Left renal pelvis (tissue), 4 donors: Measurements from ENCODE around the gene CD48. TPM values are rescaled to one million over a fixed set of nuclear protein-coding genes. Genes with fewer than 3 reads are reported as not detected.
A peak's percentile ranks its signal among the peaks of the same experiment; 100 is the strongest.

Experiments used
- DNase-seq, 4 donors: peaks; one replicate each; pipeline ENCODE4 v3.0.0-alpha.2; 2013; ENCODE audit warnings: low read depth in 4 of 4, low spot score in 3 of 4
- polyA plus RNA-seq, 4 donors: library from polyadenylated mRNA; unstranded; fragments of 120-200 nt; gene quantifications; one replicate each; pipeline ENCODE4 v1.2.1, GENCODE V29; 2013; ENCODE audit not compliant: insufficient read length in 4 of 4

The CD48 gene
- polyA plus RNA-seq, 4 donors: 1.4 to 2.0 (median 1.6) TPM

GRCh38 chr1:160681066-160681890 is 30.3 kb downstream of the CD48 start:
- DNase-seq: peak in 2 of 4 donors; percentile 5 to 6

GRCh38 chr1:160680399-160680798 is 31.2 kb downstream of the CD48 start:
- DNase-seq: no peak

- no peak for DNase-seq
Measured at GRCh38 chr1:160679893-160680292, 31.7 kb downstream of the CD48 start.

- no peak for DNase-seq
Measured at GRCh38 chr1:160676869-160677597, 34.6 kb downstream of the CD48 start.

- peak in 3 of 4 donors; percentile 14 to 35 (median 19) for DNase-seq
Measured at GRCh38 chr1:160675641-160676410, 35.8 kb downstream of the CD48 start.

GRCh38 chr1:160674415-160674814 is 37.2 kb downstream of the CD48 start:
- DNase-seq: no peak

- DNase-seq: no peak
Measured at GRCh38 chr1:160672789-160673695, 38.6 kb downstream of the CD48 start.

- DNase-seq: no peak
Measured at GRCh38 chr1:160671603-160672517, 39.8 kb downstream of the CD48 start.

- no peak for DNase-seq
Measured at GRCh38 chr1:160670701-160671100, 40.9 kb downstream of the CD48 start.

GRCh38 chr1:160669802-160670201 is 41.8 kb downstream of the CD48 start:
- DNase-seq: no peak

- no peak for DNase-seq
Measured at GRCh38 chr1:160669276-160669675, 42.3 kb downstream of the CD48 start.

- DNase-seq: no peak
Measured at GRCh38 chr1:160667896-160668295, 43.7 kb downstream of the CD48 start.

- no peak for DNase-seq
Measured at GRCh38 chr1:160666079-160666442, 45.6 kb downstream of the CD48 start.

- DNase-seq: no peak
Measured at GRCh38 chr1:160665330-160666078, 46.1 kb downstream of the CD48 start.

- no peak for DNase-seq
Measured at GRCh38 chr1:160664573-160665051, 47.0 kb downstream of the CD48 start.

GRCh38 chr1:160662910-160663309 is 48.7 kb downstream of the CD48 start:
- no peak for DNase-seq

GRCh38 chr1:160659566-160659965 is 52.1 kb downstream of the CD48 start:
- no peak for DNase-seq

- no peak for DNase-seq
Measured at GRCh38 chr1:160658814-160659193, 52.8 kb downstream of the CD48 start.
